Activated naive CD4-positive, alpha-beta T cell treated with anti-CD3 and anti-CD28 coated beads for 36 hours (primary cell): ENCODE measurements around the gene SDF4. TPM values are rescaled to one million over a fixed set of nuclear protein-coding genes. Genes with fewer than 3 reads are reported as not detected.

Experiments
- CTCF ChIA-PET: fragments of 350-600 bp; sonication (Branson Sonifier 250); formaldehyde crosslinking; loops from one replicate; lab custom pipeline; 2021; ENCODE audit warnings: antibody characterized with exemption; lab: Charles Lee
- DNase-seq: peaks from one replicate; pipeline ENCODE4 v3.0.0-alpha.2; 2020
- H3K27ac Mint-ChIP-seq: one replicate; pipeline ENCODE4 v1.8.0; 2021; ENCODE audit warnings: mild to moderate bottlenecking, mixed read lengths
- H3K27me3 Mint-ChIP-seq: one replicate; pipeline ENCODE4 v1.8.0; 2021; ENCODE audit warnings: low read depth, mixed read lengths
- H3K36me3 Mint-ChIP-seq: one replicate; pipeline ENCODE4 v1.8.0; 2021; ENCODE audit warnings: low read depth, mixed read lengths
- H3K4me1 Mint-ChIP-seq: one replicate; pipeline ENCODE4 v1.8.0; 2021; ENCODE audit warnings: low read depth, mixed read lengths
- H3K4me3 Mint-ChIP-seq: one replicate; pipeline ENCODE4 v1.8.0; 2021; ENCODE audit warnings: mild to moderate bottlenecking, moderate library complexity, mixed read lengths
- H3K9me3 Mint-ChIP-seq: one replicate; pipeline ENCODE4 v1.8.0; 2021; ENCODE audit warnings: mixed read lengths
- intact Hi-C: fragments of 100-400 bp; cut with micrococcal nuclease; formaldehyde crosslinking; loops from one replicate; pipeline ENCODE4 v1.15.1; 2023
- total RNA-seq, 2 experiments: library from RNA; stranded (reverse); gene quantifications; one replicate each; pipeline ENCODE4 v1.2.3, GENCODE V29; 2021

SDF4 gene
- total RNA-seq, 2 experiments from 2014 or later = 74.7 to 79.5 TPM

DNA sequence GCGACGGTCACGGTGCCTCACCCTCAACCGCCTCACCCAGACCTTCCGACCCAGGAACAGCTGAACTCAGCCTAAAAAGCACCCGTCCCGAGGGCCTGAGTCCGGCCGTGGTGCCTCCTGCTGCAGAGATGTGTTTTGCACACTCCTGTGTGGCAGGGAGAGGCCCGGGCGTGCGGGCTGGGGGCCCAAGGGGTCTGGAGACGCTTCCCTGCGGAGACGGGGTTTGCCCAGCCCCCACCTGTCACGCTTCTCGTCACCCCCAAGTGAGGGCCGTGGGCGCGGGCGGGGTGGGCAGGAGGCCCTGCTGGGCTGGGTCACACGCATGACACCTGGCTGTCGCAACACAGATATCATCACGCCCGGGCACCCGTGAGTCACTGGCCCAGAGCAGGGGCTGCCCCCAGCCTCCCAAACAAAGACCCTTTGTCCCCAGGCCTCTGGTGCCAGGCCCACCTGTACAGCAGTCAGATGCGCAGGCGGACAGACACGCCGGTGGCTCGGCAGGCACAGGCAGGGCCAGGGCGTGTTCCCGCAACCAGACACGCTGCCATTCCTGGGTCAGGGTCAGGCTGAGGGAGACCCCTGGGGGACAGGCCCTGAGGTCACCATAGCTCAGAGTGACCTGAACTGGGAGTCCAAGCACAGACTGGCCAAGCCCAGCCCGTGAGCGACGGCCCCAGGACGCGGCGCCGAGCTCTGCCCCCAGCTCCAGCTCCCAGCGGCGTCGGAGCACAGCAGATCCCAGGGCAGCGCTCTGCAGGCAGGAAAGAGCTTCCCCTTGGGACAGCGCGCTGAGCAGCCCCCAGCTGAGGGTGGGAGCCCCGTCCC lies 6.3 kb upstream of the SDF4 start:
- CTCF ChIA-PET = interaction anchor here (0.7 to 0.9 kb wide), 2 partner anchors 116 to 117 kb away, joined by 3 read pairs; no protein-coding TSS in a partner anchor
- intact Hi-C loops = loop anchor here (10.0 kb wide), 1 partner anchor 203 kb away; no protein-coding TSS in a partner anchor
- Mint-ChIP-seq H3K27me3 (peaks cover 3% of the 10 kb centered on the region), H3K4me3 (no peak overlapping the region), H3K9me3 (no peaks in the 10 kb centered on the region), H3K36me3 (peaks cover 10% of the 10 kb centered on the region), H3K27ac (no peak overlapping the region), H3K4me1 (peaks cover 14% of the 10 kb centered on the region)
- no peak for DNase-seq

GRCh38 chr1:1236945-1237873 lies 5.4 kb upstream of the SDF4 start:
- Mint-ChIP-seq H3K9me3 (no peaks in the 10 kb centered on the region), H3K27me3 (peaks cover 3% of the 10 kb centered on the region), H3K36me3 (peaks cover 10% of the 10 kb centered on the region), H3K27ac (no peak overlapping the region), H3K4me3 (no peak overlapping the region), H3K4me1 (peaks cover 14% of the 10 kb centered on the region)
- CTCF ChIA-PET = interaction anchor here (0.6 to 0.9 kb wide), 2 partner anchors 84 to 116 kb away, joined by 3 read pairs; no protein-coding TSS in a partner anchor
- no peak for DNase-seq
- intact Hi-C loops = loop anchor here (10.0 kb wide), 1 partner anchor 202 kb away; no protein-coding TSS in a partner anchor

DNA sequence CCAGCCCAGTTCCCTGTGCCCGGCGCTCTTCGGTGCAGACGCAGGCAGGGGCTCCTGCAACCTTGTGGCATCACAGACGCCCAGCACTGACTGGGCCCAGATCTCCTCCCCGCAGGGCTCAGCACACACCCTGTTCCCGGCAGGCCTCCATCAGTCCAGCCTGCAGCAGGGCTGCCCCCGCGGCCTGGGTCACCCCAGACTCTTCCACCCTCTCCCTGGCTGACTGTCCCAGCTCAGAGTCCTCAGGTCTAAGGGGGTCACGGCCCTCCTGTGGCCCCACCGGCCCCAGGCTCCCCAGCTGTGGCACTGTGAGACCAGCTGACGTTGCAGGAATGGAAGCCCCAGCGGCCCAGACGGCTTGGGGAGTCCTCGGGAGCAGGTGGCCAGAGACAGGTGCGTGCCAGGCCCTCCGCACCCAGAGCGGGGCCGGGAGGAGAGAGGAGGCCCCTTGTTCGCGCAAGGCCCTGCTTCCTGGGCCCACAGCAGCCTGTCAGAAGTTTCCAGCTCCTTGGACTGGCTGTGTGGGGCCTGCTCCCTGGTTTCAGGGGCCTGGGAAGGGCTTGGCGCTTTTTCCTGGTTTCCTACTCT lies 4.5 kb upstream of the SDF4 start:
- CTCF ChIA-PET = no interaction called here
- H3K27ac Mint-ChIP-seq = no peak overlapping the region
- H3K4me3 Mint-ChIP-seq = no peak overlapping the region
- peaks cover 14% of the 10 kb centered on the region for H3K4me1 Mint-ChIP-seq
- DNase-seq = no peak
- intact Hi-C loops = loop anchor here (10.0 kb wide), 1 partner anchor 201 kb away; no protein-coding TSS in a partner anchor
- H3K9me3 Mint-ChIP-seq = no peaks in the 10 kb centered on the region
- H3K36me3 Mint-ChIP-seq = peaks cover 10% of the 10 kb centered on the region
- peaks cover 3% of the 10 kb centered on the region for H3K27me3 Mint-ChIP-seq

DNA sequence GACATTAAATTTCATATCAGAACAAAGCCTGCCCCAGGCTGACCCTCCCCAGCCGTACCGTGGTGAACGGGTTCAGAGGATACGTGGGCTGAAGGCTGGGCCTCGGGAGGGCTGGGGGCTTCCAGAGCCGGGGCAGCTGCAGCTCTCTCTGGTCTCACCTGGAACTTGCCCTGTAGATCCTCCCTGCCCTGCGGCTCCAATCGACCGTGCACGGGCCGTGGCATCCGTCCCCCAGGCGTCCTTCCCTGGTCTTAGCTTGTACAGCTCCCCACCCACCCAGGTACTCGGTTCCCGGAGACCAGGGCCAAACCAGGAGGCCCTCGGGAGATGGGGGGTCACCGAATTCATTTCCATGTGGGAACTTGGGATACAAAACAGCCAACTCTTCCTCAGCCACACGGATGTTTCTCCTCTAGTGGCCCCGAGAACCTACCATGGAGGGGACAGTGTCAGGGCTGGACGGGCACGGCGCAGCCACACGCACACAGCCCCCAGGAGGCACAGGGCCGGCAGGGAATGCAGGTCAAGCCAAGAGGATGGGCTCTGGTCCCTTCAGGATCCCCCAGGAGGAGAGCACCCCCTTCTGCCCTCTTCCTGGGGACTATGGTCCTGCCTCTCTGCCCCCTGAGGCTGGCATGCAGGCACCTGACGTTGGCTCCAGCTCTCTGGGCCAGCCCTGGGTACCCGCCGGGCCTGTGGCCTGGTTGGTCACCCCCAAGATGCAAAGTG lies 3.4 kb upstream of the SDF4 start:
- no peak overlapping the region for H3K4me3 Mint-ChIP-seq
- H3K4me1 Mint-ChIP-seq = peaks cover 20% of the 10 kb centered on the region
- intact Hi-C loops = loop anchor here (10.0 kb wide), 1 partner anchor 200 kb away; no protein-coding TSS in a partner anchor
- H3K36me3 Mint-ChIP-seq = peaks cover 14% of the 10 kb centered on the region
- H3K27ac Mint-ChIP-seq = no peak overlapping the region
- no peak for DNase-seq
- H3K27me3 Mint-ChIP-seq = no peaks in the 10 kb centered on the region
- H3K9me3 Mint-ChIP-seq = no peaks in the 10 kb centered on the region
- CTCF ChIA-PET = no interaction called here

DNA sequence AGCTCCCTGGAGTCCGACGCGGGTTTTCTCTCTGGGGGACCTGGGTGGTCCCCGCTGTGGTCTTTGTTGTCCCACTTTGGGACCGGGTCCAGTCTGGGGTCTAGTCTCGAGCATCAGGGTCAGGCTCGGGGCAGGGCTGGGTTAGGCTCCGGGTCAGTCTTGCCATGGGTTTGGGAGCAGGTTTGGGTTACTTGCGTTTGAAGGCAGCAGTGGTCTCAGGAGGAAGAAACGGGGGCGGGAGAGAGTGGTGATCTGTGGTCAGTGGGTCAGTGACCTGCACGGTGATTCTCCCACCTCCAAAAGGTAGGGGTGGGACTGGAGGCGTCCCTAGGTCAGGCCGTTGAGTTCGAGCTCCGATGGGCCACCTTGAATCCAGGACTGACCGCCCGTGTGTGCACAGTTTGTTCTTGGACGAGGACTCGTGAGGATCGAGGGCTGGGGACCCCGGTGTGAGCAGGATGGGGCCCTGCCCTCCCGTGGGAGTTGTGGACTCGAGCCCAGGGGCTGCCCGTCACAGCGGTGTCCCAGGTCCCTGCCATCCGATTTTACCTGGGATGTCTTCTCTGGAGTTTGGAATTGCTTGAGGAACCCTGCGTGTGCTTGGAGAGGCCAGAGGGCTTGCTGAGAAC lies 2.5 kb upstream of the SDF4 start:
- H3K4me3 Mint-ChIP-seq = peak overlapping the region; percentile 74
- peaks cover 28% of the 10 kb centered on the region for H3K4me1 Mint-ChIP-seq
- H3K27me3 Mint-ChIP-seq = no peaks in the 10 kb centered on the region
- intact Hi-C loops = loop anchor here (10.0 kb wide), 1 partner anchor 199 kb away; no protein-coding TSS in a partner anchor
- H3K9me3 Mint-ChIP-seq = no peaks in the 10 kb centered on the region
- H3K36me3 Mint-ChIP-seq = peaks cover 15% of the 10 kb centered on the region
- CTCF ChIA-PET = no interaction called here
- no peak for DNase-seq
- peak overlapping the region; percentile 19 for H3K27ac Mint-ChIP-seq

GRCh38 chr1:1233567-1233892 lies 1.7 kb upstream of the SDF4 start:
- CTCF ChIA-PET = no interaction called here
- H3K27me3 Mint-ChIP-seq = no peaks in the 10 kb centered on the region
- intact Hi-C loops = loop anchor here (10.0 kb wide), 1 partner anchor 199 kb away; no protein-coding TSS in a partner anchor
- peaks cover 18% of the 10 kb centered on the region for H3K36me3 Mint-ChIP-seq
- no peak for DNase-seq
- peak overlapping the region; percentile 68 for H3K27ac Mint-ChIP-seq
- peaks cover 34% of the 10 kb centered on the region for H3K4me1 Mint-ChIP-seq
- no peaks in the 10 kb centered on the region for H3K9me3 Mint-ChIP-seq
- peak overlapping the region; percentile 74 for H3K4me3 Mint-ChIP-seq

- Mint-ChIP-seq H3K36me3 (peaks cover 18% of the 10 kb centered on the region), H3K4me1 (peaks cover 35% of the 10 kb centered on the region), H3K27ac (peak overlapping the region; percentile 68), H3K4me3 (peak overlapping the region; percentile 74), H3K27me3 (no peaks in the 10 kb centered on the region), H3K9me3 (no peaks in the 10 kb centered on the region)
- intact Hi-C loops = loop anchor here (1.0 to 10.0 kb wide), 3 partner anchors 75 to 198 kb away; partner anchors contain the start of genes C1orf159 and PUSL1
- no peak for DNase-seq
- CTCF ChIA-PET = no interaction called here
These were observed 1.2 kb upstream of the SDF4 start for GRCh38 chr1:1232796-1233566.

DNA sequence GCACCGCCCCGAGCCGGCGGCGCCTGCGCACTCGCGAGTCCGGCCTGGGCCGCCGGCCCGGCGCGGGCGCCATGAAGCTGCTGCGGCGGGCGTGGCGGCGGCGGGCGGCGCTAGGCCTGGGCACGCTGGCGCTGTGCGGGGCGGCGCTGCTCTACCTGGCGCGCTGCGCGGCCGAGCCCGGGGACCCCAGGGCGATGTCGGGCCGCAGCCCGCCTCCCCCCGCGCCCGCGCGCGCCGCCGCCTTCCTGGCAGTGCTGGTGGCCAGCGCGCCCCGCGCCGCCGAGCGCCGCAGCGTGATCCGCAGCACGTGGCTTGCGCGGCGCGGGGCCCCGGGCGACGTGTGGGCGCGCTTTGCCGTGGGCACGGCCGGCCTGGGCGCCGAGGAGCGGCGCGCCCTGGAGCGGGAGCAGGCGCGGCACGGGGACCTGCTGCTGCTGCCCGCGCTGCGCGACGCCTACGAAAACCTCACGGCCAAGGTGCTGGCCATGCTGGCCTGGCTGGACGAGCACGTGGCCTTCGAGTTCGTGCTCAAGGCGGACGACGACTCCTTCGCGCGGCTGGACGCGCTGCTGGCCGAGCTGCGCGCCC lies 501 bp upstream of the SDF4 start, which contains the start of gene B3GALT6:
Gene B3GALT6 (plus strand): TSS at position 30 of the 588 bp plus-strand sequence. CDS start 42 bp downstream, at position 72.
- intact Hi-C loops = loop anchor here (1.0 to 10.0 kb wide), 3 partner anchors 76 to 198 kb away; partner anchors contain the start of genes C1orf159 and PUSL1
- H3K27me3 Mint-ChIP-seq = no peaks in the 10 kb centered on the region
- H3K9me3 Mint-ChIP-seq = no peaks in the 10 kb centered on the region
- H3K4me3 Mint-ChIP-seq = peak within 1 kb of the TSS; percentile 86
- CTCF ChIA-PET = interaction anchor here (1.5 kb wide), 1 partner anchor 110 kb away, joined by 9 read pairs; no protein-coding TSS in a partner anchor
- peaks cover 21% of the 10 kb centered on the region for H3K36me3 Mint-ChIP-seq
- no peak for DNase-seq
- peak within 1 kb of the TSS; percentile 86 for H3K27ac Mint-ChIP-seq
- peaks cover 35% of the 10 kb centered on the region for H3K4me1 Mint-ChIP-seq

DNA sequence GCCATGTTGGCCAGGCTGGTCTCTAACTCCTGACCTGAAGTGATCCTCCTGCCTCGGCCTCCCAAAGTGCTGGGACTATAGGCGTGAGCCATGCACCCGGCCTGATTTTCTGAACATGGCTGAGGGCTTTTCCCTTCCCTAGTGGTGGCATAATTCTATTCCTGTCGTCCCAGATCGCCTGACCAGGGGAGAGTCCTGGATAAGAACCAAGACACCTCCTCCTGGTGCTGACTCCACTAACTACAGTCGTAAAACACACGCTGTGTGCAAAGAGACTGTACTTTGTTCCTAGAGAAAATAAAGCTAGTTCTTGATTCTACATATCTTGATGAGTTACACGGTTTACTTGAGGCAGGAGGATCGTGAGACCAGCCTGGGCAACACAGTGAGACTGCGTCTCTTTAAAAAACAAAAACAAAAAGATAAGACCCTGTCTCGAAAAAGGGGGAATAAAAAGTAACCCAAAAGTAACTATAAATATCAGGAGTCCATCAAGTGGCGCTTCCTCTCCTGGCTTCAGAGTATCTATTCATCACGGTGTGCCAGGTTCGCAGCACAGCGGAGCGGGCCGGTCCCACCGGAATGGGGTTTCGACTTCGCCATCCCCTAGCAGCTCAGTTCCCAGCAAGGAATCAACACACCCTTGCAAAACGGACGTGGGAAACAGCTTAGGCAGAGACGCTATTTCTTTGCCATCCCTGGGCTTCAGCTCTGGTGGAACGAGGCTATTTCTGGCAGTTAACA lies 973 bp downstream of the SDF4 start:
- Mint-ChIP-seq H3K4me3 (peak overlapping the region; percentile 86), H3K9me3 (no peaks in the 10 kb centered on the region), H3K27me3 (no peaks in the 10 kb centered on the region), H3K27ac (peak overlapping the region; percentile 86), H3K36me3 (peaks cover 24% of the 10 kb centered on the region), H3K4me1 (peaks cover 39% of the 10 kb centered on the region)
- no peak for DNase-seq
- intact Hi-C loops = loop anchor here (2.0 to 10.0 kb wide), 4 partner anchors 20 to 196 kb away; partner anchors contain the start of gene UBE2J2
- CTCF ChIA-PET = interaction anchor here (0.7 to 2.2 kb wide), 4 partner anchors 51 to 170 kb away, joined by 3 to 9 read pairs (median 6); no protein-coding TSS in a partner anchor
